ENCODE measurements around the gene CFAP45. TPM values are rescaled to one million over a fixed set of nuclear protein-coding genes. Genes with fewer than 3 reads are reported as not detected.

CFAP45 gene
- total and polyA plus RNA-seq, 2 of the 8 experiments (the other 6 are each of a cell fraction or from before 2014, with no cell fraction given), result 0.05 TPM; not detected in 1

DNA sequence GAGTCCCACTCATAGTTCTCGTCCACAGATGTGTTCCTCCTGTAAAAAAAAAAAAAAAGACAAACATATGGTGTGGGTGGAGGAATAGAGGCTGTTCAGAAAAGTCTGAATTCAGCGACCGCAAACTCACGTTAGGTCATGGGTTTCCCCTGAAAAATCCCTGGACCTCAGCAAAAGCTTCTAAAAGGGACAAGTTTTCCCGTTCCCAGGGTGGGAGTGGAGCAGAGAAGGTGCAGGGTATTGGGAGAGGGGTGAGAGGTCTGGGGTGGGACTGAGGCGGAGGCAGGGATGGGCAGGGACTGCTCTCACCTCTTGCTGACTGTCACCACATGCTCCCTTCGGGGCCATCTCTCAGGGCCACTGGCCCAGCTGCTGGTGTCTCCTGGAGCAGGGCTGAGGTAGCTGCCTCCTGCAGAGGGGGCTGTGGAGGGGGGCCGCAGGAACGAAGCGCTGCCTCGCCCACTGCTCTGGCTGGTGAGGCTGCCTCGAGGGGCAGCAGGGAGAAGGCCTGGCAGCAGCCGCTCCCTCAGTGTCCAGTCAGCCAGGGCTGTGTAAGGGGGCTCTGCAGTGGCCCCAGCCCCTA lies 28.0 kb upstream of the CFAP45 start:
- peaks cover 0 to 2% of the 10 kb centered on the region in 2 experiments; a peak in 2 of 4 replicates for H3K79me2 ChIP-seq (ENCODE audit: control insufficient read depth in 1 of 2, insufficient read depth in 2 of 2, low read length in 2 of 2)
- H3K4me3 ChIP-seq (ENCODE audit: extremely low read depth in 1 of 4, insufficient read depth in 2 of 4, low read depth in 3 of 4, low read length in 4 of 4), result no peak overlapping the region
- H4K5ac ChIP-seq (ENCODE audit: insufficient read length, low read depth, low read length), result no peak overlapping the region
- DNase-seq (ENCODE audit: low read depth in 1 of 2, low spot score in 2 of 2) (no peak), FAIRE-seq (no peak)
- H4K8ac ChIP-seq (ENCODE audit: extremely low read depth, insufficient read depth, low read length), result no peak overlapping the region
- no peak overlapping the region for H4K91ac ChIP-seq (replicated peaks; ENCODE audit: insufficient read length, low read length)
- no peak overlapping the region for H2AFZ ChIP-seq (ENCODE audit: low read length)
- TF ChIP-seq, protein P1, sequence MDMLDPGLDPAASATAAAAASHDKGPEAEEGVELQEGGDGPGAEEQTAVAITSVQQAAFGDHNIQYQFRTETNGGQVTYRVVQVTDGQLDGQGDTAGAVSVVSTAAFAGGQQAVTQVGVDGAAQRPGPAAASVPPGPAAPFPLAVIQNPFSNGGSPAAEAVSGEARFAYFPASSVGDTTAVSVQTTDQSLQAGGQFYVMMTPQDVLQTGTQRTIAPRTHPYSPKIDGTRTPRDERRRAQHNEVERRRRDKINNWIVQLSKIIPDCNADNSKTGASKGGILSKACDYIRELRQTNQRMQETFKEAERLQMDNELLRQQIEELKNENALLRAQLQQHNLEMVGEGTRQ (IDR thresholded peaks at IDR 0.05; ENCODE audit: low read length), result no peak
- TF ChIP-seq KDM5A (IDR thresholded peaks at IDR 0.05; ENCODE audit: low read length), result no peak
- TF ChIP-seq, protein P2, sequence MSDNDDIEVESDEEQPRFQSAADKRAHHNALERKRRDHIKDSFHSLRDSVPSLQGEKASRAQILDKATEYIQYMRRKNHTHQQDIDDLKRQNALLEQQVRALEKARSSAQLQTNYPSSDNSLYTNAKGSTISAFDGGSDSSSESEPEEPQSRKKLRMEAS (IDR thresholded peaks at IDR 0.05), result no peak
- no peak for TF ChIP-seq POU5F1 (IDR thresholded peaks at IDR 0.05; ENCODE audit: low read depth, low read length)
- no peak for TF ChIP-seq POLR2AphosphoS5 (IDR thresholded peaks at IDR 0.05; ENCODE audit: low read depth, low read length)
- TF ChIP-seq CHD2 (IDR thresholded peaks at IDR 0.05; ENCODE audit: low read length), result no peak
- TF ChIP-seq HDAC6 (IDR thresholded peaks at IDR 0.05; ENCODE audit: low read depth, low read length), result no peak
- no peak for TF ChIP-seq NANOG (IDR thresholded peaks at IDR 0.05; ENCODE audit: insufficient read depth, low read depth, low read length, poor library complexity, severe bottlenecking)
- TF ChIP-seq PHF8 (conservative IDR thresholded peaks at IDR 0.05; ENCODE audit: low read depth, low read length), result no peak
- no peak overlapping the region for H2BK120ac ChIP-seq (replicated peaks; ENCODE audit: low read depth, low read length)
- H3K79me1 ChIP-seq (ENCODE audit: low read depth, low read length), result peaks cover 2% of the 10 kb centered on the region
- H3K23me2 ChIP-seq (ENCODE audit: low read depth, low read length), result peaks cover 17% of the 10 kb centered on the region; the same call in 1 of the 2 replicates
- H3K56ac ChIP-seq (replicated peaks; ENCODE audit: insufficient read length, low read depth, low read length), result no peak overlapping the region
- H3K23ac ChIP-seq (ENCODE audit: insufficient read length), result no peak overlapping the region
- no peak overlapping the region for H3K27ac ChIP-seq (ENCODE audit: low read depth, low read length)
- peaks cover 0 to 17% (median 8%) of the 10 kb centered on the region in 4 experiments; a peak in 5 of 7 replicates for H3K27me3 ChIP-seq (replicated peaks in 1 of 4; ENCODE audit: control insufficient read depth in 3 of 4, extremely low read depth in 1 of 4, insufficient read depth in 3 of 4, low read length in 3 of 4)
- H3K36me3 ChIP-seq (ENCODE audit: control insufficient read depth in 2 of 4, insufficient read depth in 4 of 4, low read length in 3 of 4), result peaks cover 0 to 23% (median 10%) of the 10 kb centered on the region in 4 experiments; a peak in 3 of 8 replicates
- H3K9ac ChIP-seq (replicated peaks in 1 of 4; ENCODE audit: extremely low read depth in 1 of 4, low read depth in 3 of 4, low read length in 3 of 4), result no peak overlapping the region
- H3K4ac ChIP-seq (replicated peaks; ENCODE audit: insufficient read length, low read depth, low read length), result no peak overlapping the region
- no peak overlapping the region for H2BK5ac ChIP-seq (ENCODE audit: low read depth, low read length)
- no peak overlapping the region for H2BK20ac ChIP-seq (ENCODE audit: low read length)
- H3K4me1 ChIP-seq (replicated peaks in 1 of 4; ENCODE audit: control insufficient read depth in 3 of 4, insufficient read depth in 4 of 4, low read length in 3 of 4), result peaks cover 5 to 18% (median 14%) of the 10 kb centered on the region in 4 experiments
- no peaks in the 10 kb centered on the region for H3K9me3 ChIP-seq (ENCODE audit: insufficient read depth in 2 of 2, low read depth in 1 of 2, low read length in 1 of 2)
- no peak overlapping the region for H3K4me2 ChIP-seq (ENCODE audit: insufficient read depth in 1 of 2, low read depth in 2 of 2, low read length in 2 of 2)
- no peak overlapping the region for H3K18ac ChIP-seq (ENCODE audit: extremely low read depth, low read length)
- ChIA-PET POLR2A (ENCODE audit: partially characterized antibody) (no interaction called here), CTCF (ENCODE audit: partially characterized antibody) (interaction anchor here (0.9 to 35.5 kb wide), 8 partner anchors 8 to 129 kb away, joined by 3 to 696 read pairs (median 6); partner anchors contain the start of gene IGSF9)
- no peak overlapping the region for H2AK5ac ChIP-seq (ENCODE audit: low read depth, low read length)
- H2BK12ac ChIP-seq (ENCODE audit: low read depth, low read length), result no peak overlapping the region
- H3K14ac ChIP-seq (ENCODE audit: insufficient read length), result no peak overlapping the region
- peaks cover 0 to 4% of the 10 kb centered on the region in 2 experiments for H4K20me1 ChIP-seq (replicated peaks in 1 of 2; ENCODE audit: control insufficient read depth in 1 of 2, insufficient read depth in 2 of 2, low read length in 2 of 2)
- H2BK15ac ChIP-seq (ENCODE audit: low read length), result no peak overlapping the region
- 88% methylated on average over 13 of the region's 13 CpGs; no CpG with 5 or more reads in 1 of the 2 experiments for WGBS, 2 experiments (ENCODE audit: extremely low coverage in 1 of 2, insufficient coverage in 1 of 2, insufficient read length in 1 of 2, insufficient replicate concordance in 2 of 2, low coverage in 1 of 2, low lambda C conversion rate in 2 of 2, missing lambda C conversion rate in 1 of 2)

All from H1 (cell line).